HepG2 (cell line): ENCODE results near the gene PBLD. TPM values are rescaled to one million over a fixed set of nuclear protein-coding genes. Genes with fewer than 3 reads are reported as not detected.
"Not testable (repeated sequence)": the region's sequence is repeated elsewhere in the genome, so short reads cannot be mapped to it uniquely, and the experiment has no call there.

Experiments used
- ATAC-seq: fragments of 200-7000 bp; cut with Tn5 transposase; 3 replicates; pipeline ENCODE4 v1.9.1; 2020; ENCODE audit warnings: mild to moderate bottlenecking, moderate library complexity
- BruUV-seq: library from RNA; stranded (reverse); fragments of 400-500 nt; replicated peaks from 2 replicates; lab custom pipeline; 2021; lab: Mats Ljungman, UMichigan
- CTCF ChIA-PET: fragments of 300-600 bp; formaldehyde crosslinking; extraction: SDS; loops from one replicate; lab custom pipeline; 2021; ENCODE audit warnings: low total read pairs, inconsistent platforms, low intra/inter-chr PET ratio; lab: Yijun Ruan, JAX
- POLR2A ChIA-PET: fragments of 350-600 bp; sonication (Branson Sonifier 250); formaldehyde crosslinking; loops from one replicate; lab custom pipeline; 2020; ENCODE audit warnings: antibody characterized with exemption, inconsistent platforms; lab: Yijun Ruan, JAX
- DNase-seq: peaks from one replicate; pipeline ENCODE4 v3.0.0-alpha.2; 2015; ENCODE audit warnings: low spot score
- FAIRE-seq: peaks from 3 replicates; lab custom pipeline; 2011; peaks lifted over from hg19 to GRCh38; lab: Jason Lieb, UNC
- H2AFZ ChIP-seq: one replicate; pipeline ENCODE4 v1.6.1; 2011; ENCODE audit warnings: low read length, inconsistent platforms
- H3K27ac ChIP-seq: fragments of 300-600 bp; 3 replicates; pipeline ENCODE4 v1.8.0; 2011; ENCODE audit warnings: mixed run types, mild to moderate bottlenecking, mixed read lengths, low read length, inconsistent platforms; ENCODE audit not compliant: insufficient read depth; ENCODE audit errors: extremely low read length
- H3K27me3 ChIP-seq, 2 experiments: fragments of 200-600 bp in 1 of 2; 2 replicates in 1 of 2; 3 replicates in 1 of 2; pipeline versions ENCODE4 v1.6.0 to v1.8.0; 2011; ENCODE audit warnings: low read length in 2 of 2, mild to moderate bottlenecking in 2 of 2, moderate library complexity in 2 of 2, inconsistent platforms in 1 of 2; ENCODE audit not compliant: insufficient read depth in 2 of 2, control insufficient read depth in 1 of 2
- H3K36me3 ChIP-seq, 2 experiments: fragments of 200-600 bp in 1 of 2; replicated peaks in 1 of 2; 2 replicates in 1 of 2; 3 replicates in 1 of 2; pipeline versions ENCODE4 v1.5.1 to v1.8.0; 2011; ENCODE audit warnings: low read length in 2 of 2, inconsistent platforms in 1 of 2; ENCODE audit not compliant: insufficient read depth in 2 of 2, control insufficient read depth in 1 of 2
- H3K4me1 ChIP-seq: 2 replicates; pipeline ENCODE4 v1.5.1; 2012; ENCODE audit warnings: low read length, inconsistent platforms; ENCODE audit not compliant: insufficient read depth
- H3K4me2 ChIP-seq: 2 replicates; pipeline ENCODE4 v1.6.0; 2011; ENCODE audit warnings: low read depth, low read length, inconsistent platforms
- H3K4me3 ChIP-seq, 3 experiments: fragments of 200-600 bp in 1 of 3; sonication (generic), shearing (Covaris generic) in 1 of 3; replicated peaks in 1 of 3; 2 replicates each; pipeline ENCODE4 v1.5.1; 2011 to 2016; ENCODE audit warnings: low read length in 3 of 3, inconsistent platforms in 2 of 3, low read depth in 2 of 3, mild to moderate bottlenecking in 2 of 3, control low read depth in 1 of 3, mixed read lengths in 1 of 3; ENCODE audit not compliant: insufficient read depth in 1 of 3
- H3K79me2 ChIP-seq: one replicate; pipeline ENCODE4 v1.6.1; 2011; ENCODE audit warnings: low read length, inconsistent platforms; ENCODE audit not compliant: insufficient read depth
- H3K9ac ChIP-seq: 2 replicates; pipeline ENCODE4 v1.6.0; 2011; ENCODE audit warnings: mild to moderate bottlenecking, low read depth, low read length, inconsistent platforms; ENCODE audit not compliant: insufficient read depth
- H3K9me3 ChIP-seq: 2 replicates; pipeline ENCODE4 v1.5.1; 2012; ENCODE audit warnings: mild to moderate bottlenecking, low read length
- H4K20me1 ChIP-seq: 2 replicates; pipeline ENCODE4 v1.6.0; 2011; ENCODE audit warnings: inconsistent platforms, mild to moderate bottlenecking, low read length, moderate library complexity; ENCODE audit not compliant: insufficient read depth
- MAFF ChIP-seq: IDR thresholded peaks from 2 replicates; pipeline ENCODE4 v1.6.1; 2011; ENCODE audit warnings: low read depth, low read length, improper control_type of control experiment
- MAFK ChIP-seq, 2 experiments: IDR thresholded peaks in 1 of 2; conservative IDR thresholded peaks in 1 of 2; 2 replicates each; pipeline ENCODE4 v1.6.1; 2011; ENCODE audit warnings: improper control_type of control experiment in 2 of 2, low read length in 2 of 2
- MTA3 ChIP-seq: sonication (generic); formaldehyde crosslinking; IDR thresholded peaks from 2 replicates; pipeline ENCODE4 v1.4.0; 2020; ENCODE audit warnings: missing genetic modification reagents
- RAD51 ChIP-seq: fragments of 450-650 bp; IDR thresholded peaks from 2 replicates; pipeline ENCODE4 v1.6.1; 2016; ENCODE audit warnings: borderline replicate concordance
- WGBS: methylation state at CpG from one replicate; pipeline ENCODE4 v1.1.6; 2017; ENCODE audit warnings: low lambda C conversion rate; 5-methylcytosine and 5-hydroxymethylcytosine counted together
- in situ Hi-C: cut with HindIII; loops from 2 replicates; pipeline ENCODE4 v1.10.0; 2017; ENCODE audit warnings: low pct_unique_long_range_greater_than_20kb; ENCODE audit not compliant: extremely low pct_ligation_motif_present
- intact Hi-C: fragments of 100-400 bp; cut with micrococcal nuclease; formaldehyde crosslinking; loops from one replicate; pipeline ENCODE4 v1.10.0; 2022; ENCODE audit not compliant: unreplicated experiment
- polyA plus RNA-seq, 8 experiments: library from polyadenylated mRNA; depleted of rRNA in 3 of 8; stranded (reverse) in 7 of 8; unstranded in 1 of 8; fragments of >200 nt; fragmentation: Illumina TruSeq in 4 of 8; extraction: Trizol in 4 of 8; gene quantifications; 2 replicates each; pipeline versions ENCODE4 v1.2.1 to v1.2.3, GENCODE V29; 2011 to 2016; ENCODE audit warnings: low read depth in 4 of 8, missing spikeins in 1 of 8, mixed read lengths in 1 of 8; ENCODE audit not compliant: insufficient read depth in 1 of 8
- total RNA-seq, 5 experiments: library from RNA; depleted of rRNA; stranded (reverse); fragments of >200 nt; fragmentation: Illumina TruSeq; extraction: Trizol; gene quantifications; 2 replicates each; pipeline ENCODE4 v1.2.3, GENCODE V29; 2016; ENCODE audit warnings: low read depth in 1 of 5
- TF ChIP-seq, protein P1 (sequence below): sonication (generic); formaldehyde crosslinking; IDR thresholded peaks from 2 replicates; pipeline ENCODE4 v1.8.1; 2023; ENCODE audit warnings: mild to moderate bottlenecking, missing genetic modification reagents

The PBLD gene
- total and polyA plus RNA-seq, 2 of the 13 experiments (the other 11 are each of a cell fraction or from before 2014, with no cell fraction given), result 0.42 to 3.1 TPM

DNA sequence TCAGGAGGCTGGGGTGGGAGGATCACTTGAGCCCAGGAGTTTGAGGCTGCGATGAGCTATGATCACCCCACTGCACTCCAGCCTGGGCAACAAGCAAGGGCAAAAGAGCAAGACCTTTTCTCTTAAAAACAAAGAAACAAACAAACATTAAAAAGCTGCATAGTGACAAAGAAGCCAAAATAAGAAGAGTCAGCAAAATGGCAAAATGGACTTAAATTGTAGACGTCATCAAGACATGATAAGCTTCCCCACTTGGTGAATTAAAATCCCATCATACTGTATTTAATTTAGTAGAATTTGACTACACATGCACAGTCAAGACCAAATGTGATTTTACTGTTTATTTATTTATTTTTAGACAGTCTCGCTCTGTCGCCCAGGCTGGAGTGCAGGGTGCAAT lies 52.0 kb downstream of the PBLD start:
- intact Hi-C loops, result no loop called here
- Histone ChIP-seq H3K27ac (no peak overlapping the region), H3K4me3 (no peak overlapping the region), H3K79me2 (no peaks in the 10 kb centered on the region), H2AFZ (no peak overlapping the region), H4K20me1 (no peaks in the 10 kb centered on the region), H3K27me3 (no peaks in the 10 kb centered on the region), H3K36me3 (no peaks in the 10 kb centered on the region), H3K9me3 (peaks cover 14% of the 10 kb centered on the region), H3K4me2 (no peak overlapping the region), H3K9ac (no peak overlapping the region), H3K4me1 (no peaks in the 10 kb centered on the region)
- ChIA-PET POLR2A (no interaction called here), CTCF (no interaction called here)
- 96% methylated on average over 4 of the region's 4 CpGs for WGBS
- in situ Hi-C loops, result no loop called here
- FAIRE-seq, result no peak
- TF ChIP-seq, protein P1, sequence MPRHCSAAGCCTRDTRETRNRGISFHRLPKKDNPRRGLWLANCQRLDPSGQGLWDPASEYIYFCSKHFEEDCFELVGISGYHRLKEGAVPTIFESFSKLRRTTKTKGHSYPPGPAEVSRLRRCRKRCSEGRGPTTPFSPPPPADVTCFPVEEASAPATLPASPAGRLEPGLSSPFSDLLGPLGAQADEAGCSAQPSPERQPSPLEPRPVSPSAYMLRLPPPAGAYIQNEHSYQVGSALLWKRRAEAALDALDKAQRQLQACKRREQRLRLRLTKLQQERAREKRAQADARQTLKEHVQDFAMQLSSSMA, result no peak
- TF ChIP-seq MAFF (peak; percentile 87), MAFK (conservative IDR thresholded peaks at IDR 0.05 in 1 of 2, IDR thresholded peaks at IDR 0.05 in 1 of 2; ENCODE audit: low read length in 2 of 2) (peak; percentile 86 to 91), MTA3 (no peak), RAD51 (no peak)
- ATAC-seq, result no peak
- BruUV-seq, result no TSS peak
- no peak for DNase-seq

DNA sequence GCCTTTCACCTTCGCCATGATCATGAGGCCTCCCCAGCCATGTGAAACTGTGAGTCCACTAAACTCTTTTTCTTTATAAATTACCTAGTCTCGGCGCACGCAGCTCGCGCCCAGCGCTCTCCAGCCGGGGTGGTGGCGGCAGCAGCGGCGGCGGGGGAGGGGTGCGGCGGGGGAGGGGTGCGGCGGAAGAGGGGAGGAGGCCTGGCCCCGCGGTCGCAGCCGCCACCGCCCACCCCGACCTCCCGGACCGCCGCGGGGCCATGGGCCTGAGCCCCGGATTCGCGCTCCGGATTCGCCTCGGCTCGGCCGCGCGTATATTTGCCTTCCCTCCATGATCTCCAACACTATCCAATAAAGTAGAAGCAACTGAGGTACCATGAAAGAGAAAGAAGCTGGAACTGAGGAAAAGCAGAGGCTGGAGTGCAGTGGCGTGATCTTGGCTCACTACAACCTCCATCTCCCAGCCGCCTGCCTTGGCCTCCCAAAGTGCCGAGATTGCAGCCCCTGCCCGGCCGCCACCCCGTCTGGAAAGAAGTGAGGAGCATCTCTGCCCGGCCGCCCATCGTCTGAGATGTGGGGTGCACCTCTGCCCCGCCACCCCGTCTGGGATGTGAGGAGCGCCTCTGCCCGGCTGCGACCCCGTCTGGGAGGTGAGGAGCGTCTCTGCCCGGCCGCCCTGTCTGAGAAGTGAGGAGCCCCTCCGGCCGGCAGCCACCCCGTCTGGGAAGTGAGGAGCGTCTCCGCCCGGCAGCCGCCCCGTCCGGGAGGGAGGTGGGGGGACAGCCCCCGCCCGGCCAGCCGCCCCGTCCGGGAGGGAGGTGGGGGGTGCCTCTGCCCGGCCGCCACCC lies 53.6 kb downstream of the PBLD start:
- WGBS, result 93% methylated on average over 45 of the region's 70 CpGs
- H2AFZ ChIP-seq, FAIRE-seq, POLR2A ChIA-PET, H3K4me1 ChIP-seq, H3K27me3 ChIP-seq, intact Hi-C loops, H4K20me1 ChIP-seq, H3K4me3 ChIP-seq, H3K79me2 ChIP-seq, H3K9ac ChIP-seq, H3K4me2 ChIP-seq, in situ Hi-C loops, CTCF ChIA-PET, BruUV-seq, DNase-seq, H3K36me3 ChIP-seq, H3K27ac ChIP-seq, ATAC-seq: not testable (repeated sequence)
- peaks cover 14% of the 10 kb centered on the region for H3K9me3 ChIP-seq

DNA sequence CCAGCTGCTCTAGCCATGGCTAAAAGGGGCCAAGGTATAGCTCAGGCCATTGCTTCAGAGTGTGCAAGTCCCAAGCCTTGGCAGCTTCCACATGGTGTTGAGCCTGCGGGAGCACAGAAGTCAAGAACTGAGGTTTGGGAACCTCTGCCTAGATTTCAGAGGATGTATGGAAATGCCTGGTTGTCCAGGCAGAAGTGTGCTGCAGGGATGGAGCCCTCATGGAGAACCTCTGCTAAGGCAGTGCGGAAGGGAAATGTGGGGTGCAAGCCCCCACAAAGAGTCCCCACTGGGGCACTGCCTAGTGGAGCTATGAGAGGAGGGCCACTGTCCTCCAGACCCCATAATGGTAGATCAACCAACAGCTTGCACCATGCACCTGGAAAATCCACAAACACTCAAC lies 54.9 kb downstream of the PBLD start:
- H3K36me3 ChIP-seq, BruUV-seq, in situ Hi-C loops, H4K20me1 ChIP-seq, POLR2A ChIA-PET, ATAC-seq, H2AFZ ChIP-seq, CTCF ChIA-PET, H3K4me2 ChIP-seq, H3K9ac ChIP-seq, FAIRE-seq, H3K27me3 ChIP-seq, H3K4me1 ChIP-seq, H3K79me2 ChIP-seq, intact Hi-C loops, H3K4me3 ChIP-seq, DNase-seq, H3K27ac ChIP-seq: not testable (repeated sequence)
- WGBS, result no CpG with 5 or more reads among the region's 2 CpGs
- peaks cover 14% of the 10 kb centered on the region for H3K9me3 ChIP-seq
